Osteoblast (primary cell): ENCODE data around the gene ZNF282. TPM values are rescaled to one million over a fixed set of nuclear protein-coding genes. Genes with fewer than 3 reads are reported as not detected.

ENCODE experiments used
- DNase-seq: peaks from one replicate; pipeline ENCODE4 v3.0.0; 2011; ENCODE audit warnings: low spot score, mixed read lengths; ENCODE audit not compliant: insufficient read length; ENCODE audit errors: missing footprints
- H2AFZ ChIP-seq: 2 replicates; pipeline ENCODE4 v1.6.0; 2011; ENCODE audit warnings: mild to moderate bottlenecking, low read length
- H3K27ac ChIP-seq: 2 replicates; pipeline ENCODE4 v1.5.1; 2011; ENCODE audit warnings: mild to moderate bottlenecking, low read depth, low read length, moderate library complexity
- H3K27me3 ChIP-seq: 2 replicates; pipeline ENCODE4 v1.6.0; 2012; ENCODE audit warnings: mild to moderate bottlenecking, control low read depth, inconsistent platforms, low read length, moderate library complexity; ENCODE audit not compliant: insufficient read depth
- H3K36me3 ChIP-seq: 2 replicates; pipeline ENCODE4 v1.5.1; 2011; ENCODE audit warnings: mild to moderate bottlenecking, low read length, control low read depth, moderate library complexity; ENCODE audit not compliant: insufficient read depth
- H3K4me1 ChIP-seq: 2 replicates; pipeline ENCODE4 v1.5.1; 2011; ENCODE audit warnings: mild to moderate bottlenecking, low read length, control low read depth, moderate library complexity; ENCODE audit not compliant: insufficient read depth
- H3K4me2 ChIP-seq: 2 replicates; pipeline ENCODE4 v1.6.0; 2011; ENCODE audit warnings: mild to moderate bottlenecking, low read length; ENCODE audit not compliant: insufficient read depth
- H3K4me3 ChIP-seq: fragments of 200-600 bp; sonication (generic); 3 replicates; pipeline ENCODE4 v1.5.1; 2012; ENCODE audit warnings: mild to moderate bottlenecking, low read length, inconsistent platforms; ENCODE audit not compliant: insufficient read depth
- H3K79me2 ChIP-seq: 2 replicates; pipeline ENCODE4 v1.6.0; 2012; ENCODE audit warnings: mild to moderate bottlenecking, low read length, control low read depth, inconsistent platforms; ENCODE audit not compliant: insufficient read depth
- H3K9me3 ChIP-seq: 2 replicates; pipeline ENCODE4 v1.5.1; 2011; ENCODE audit warnings: low read depth, low read length, control low read depth
- H4K20me1 ChIP-seq: 2 replicates; pipeline ENCODE4 v1.6.0; 2012; ENCODE audit warnings: mild to moderate bottlenecking, low read length, control low read depth; ENCODE audit not compliant: insufficient read depth
- CTCF ChIP-seq: IDR thresholded peaks from 2 replicates; pipeline ENCODE4 v1.5.1; 2011; ENCODE audit warnings: mild to moderate bottlenecking, low read depth, low read length, moderate library complexity; ENCODE audit errors: extremely low read depth
- total RNA-seq: library from RNA; depleted of rRNA; stranded (reverse); fragments of >200 nt; gene quantifications from 2 replicates; pipeline ENCODE4 v1.2.3, GENCODE V29; 2012

ZNF282 gene
- total RNA-seq, 1 donor: 28.6 TPM

GRCh38 chr7:149181450-149181790 lies 13.9 kb upstream of the ZNF282 start:
- Histone ChIP-seq H3K36me3 (peaks cover 56% of the 10 kb centered on the region), H3K4me2 (no peak overlapping the region), H2AFZ (no peak overlapping the region), H3K4me3 (no peak overlapping the region), H3K9me3 (no peaks in the 10 kb centered on the region), H3K27ac (no peak overlapping the region), H4K20me1 (no peaks in the 10 kb centered on the region), H3K4me1 (no peaks in the 10 kb centered on the region), H3K27me3 (no peaks in the 10 kb centered on the region), H3K79me2 (no peaks in the 10 kb centered on the region)
- TF ChIP-seq CTCF: no peak
- peak; percentile 47 for DNase-seq

GRCh38 chr7:149184274-149184673 lies 11.1 kb upstream of the ZNF282 start:
- Histone ChIP-seq H3K4me3 (no peak overlapping the region), H3K9me3 (no peaks in the 10 kb centered on the region), H3K36me3 (peaks cover 31% of the 10 kb centered on the region), H3K27ac (no peak overlapping the region), H3K4me2 (no peak overlapping the region), H3K27me3 (no peaks in the 10 kb centered on the region), H4K20me1 (no peaks in the 10 kb centered on the region), H2AFZ (no peak overlapping the region), H3K4me1 (no peaks in the 10 kb centered on the region), H3K79me2 (no peaks in the 10 kb centered on the region)
- DNase-seq: peak; percentile 64
- no peak for TF ChIP-seq CTCF

GRCh38 chr7:149188213-149188612 lies 7.1 kb upstream of the ZNF282 start:
- Histone ChIP-seq H3K9me3 (no peaks in the 10 kb centered on the region), H4K20me1 (no peaks in the 10 kb centered on the region), H3K27me3 (peaks cover 7% of the 10 kb centered on the region), H2AFZ (no peak overlapping the region), H3K79me2 (no peaks in the 10 kb centered on the region), H3K4me3 (no peak overlapping the region), H3K36me3 (no peaks in the 10 kb centered on the region), H3K4me2 (peak overlapping the region; percentile 52), H3K27ac (no peak overlapping the region), H3K4me1 (no peaks in the 10 kb centered on the region)
- TF ChIP-seq CTCF: no peak
- no peak for DNase-seq

GRCh38 chr7:149188637-149189259 lies 6.6 kb upstream of the ZNF282 start:
- TF ChIP-seq CTCF: no peak

More at GRCh38 chr7:149188637-149189259, 6.6 kb upstream of the ZNF282 start:
- peak overlapping the region; percentile 52 for H3K4me2 ChIP-seq
- no peaks in the 10 kb centered on the region for H3K79me2 ChIP-seq
- no peaks in the 10 kb centered on the region for H4K20me1 ChIP-seq
- no peaks in the 10 kb centered on the region for H3K9me3 ChIP-seq
- H2AFZ ChIP-seq: no peak overlapping the region
- no peaks in the 10 kb centered on the region for H3K36me3 ChIP-seq
- no peak overlapping the region for H3K27ac ChIP-seq
- peak overlapping the region; percentile 30 for H3K4me3 ChIP-seq
- no peak for DNase-seq
- H3K27me3 ChIP-seq: peaks cover 7% of the 10 kb centered on the region
- no peaks in the 10 kb centered on the region for H3K4me1 ChIP-seq
